HCT116 (cell line): ENCODE data around the gene CDC37L1. TPM values are rescaled to one million over a fixed set of nuclear protein-coding genes. Genes with fewer than 3 reads are reported as not detected.

ENCODE experiments used
- ATAC-seq: fragments of 200-7000 bp; cut with Tn5 transposase; 2 replicates; pipeline ENCODE4 v1.9.1; 2020; ENCODE audit warnings: mild to moderate bottlenecking, moderate library complexity
- BruUV-seq: library from RNA; stranded (reverse); fragments of 400-500 nt; replicated peaks from 2 replicates; lab custom pipeline; 2021; lab: Mats Ljungman, UMichigan
- CTCF ChIA-PET: fragments of 300-600 bp; sonication (Branson Sonifier 250); formaldehyde crosslinking; loops from one replicate; lab custom pipeline; 2021; ENCODE audit warnings: antibody characterized with exemption; lab: Charles Lee
- POLR2A ChIA-PET: fragments of 300-600, 350-600 bp; sonication (Branson Sonifier 250); formaldehyde crosslinking; loops from one replicate; lab custom pipeline; 2021; ENCODE audit warnings: antibody characterized with exemption; lab: Charles Lee
- RAD21 ChIA-PET, 2 experiments: fragments of 300-600 bp; sonication (Branson Sonifier 250); formaldehyde crosslinking; loops; one replicate each; lab custom pipeline; 2023; ENCODE audit warnings: low total read pairs in 2 of 2; ENCODE audit not compliant: uncharacterized antibody in 2 of 2, unreplicated experiment in 2 of 2, low non-redundant PET in 1 of 2; lab: Charles Lee
- DNase-seq: peaks from one replicate; pipeline ENCODE4 v3.0.0-alpha.2; 2010; ENCODE audit warnings: low read depth, low spot score
- H2AFZ ChIP-seq: fragments of 200-600 bp; shearing (Covaris generic), sonication (generic); 2 replicates; pipeline ENCODE4 v1.6.1; 2017; ENCODE audit warnings: low read depth, mixed run types, mixed read lengths, antibody characterized with exemption, low read length; ENCODE audit not compliant: poor library complexity, severe bottlenecking
- H3K27ac ChIP-seq: 2 replicates; pipeline ENCODE4 v1.5.1; 2012; ENCODE audit warnings: low read depth, low read length
- H3K27me3 ChIP-seq: fragments of 200-600 bp; sonication (generic); 2 replicates; pipeline ENCODE4 v1.6.1; 2016; ENCODE audit warnings: mixed run types, low read length, mixed read lengths; ENCODE audit not compliant: insufficient read depth
- H3K36me3 ChIP-seq, 2 experiments: fragments of 200-500 bp in 1 of 2; fragments of 200-600 bp in 1 of 2; sonication (Bioruptor generic) in 1 of 2; sonication (generic) in 1 of 2; 2 replicates each; pipeline versions ENCODE4 v1.5.1 to v1.6.1; 2014 to 2016; ENCODE audit warnings: low read length in 2 of 2, inconsistent platforms in 1 of 2, mixed read lengths in 1 of 2, mixed run types in 1 of 2; ENCODE audit not compliant: insufficient read depth in 2 of 2, control insufficient read depth in 1 of 2
- H3K4me1 ChIP-seq, 2 experiments: fragments of 200-600 bp in 1 of 2; sonication (generic) in 1 of 2; 2 replicates each; pipeline versions ENCODE4 v1.5.1 to v1.6.1; 2012 to 2017; ENCODE audit warnings: low read length in 2 of 2, inconsistent platforms in 1 of 2, mild to moderate bottlenecking in 1 of 2, mixed read lengths in 1 of 2, mixed run types in 1 of 2, moderate library complexity in 1 of 2; ENCODE audit not compliant: insufficient read depth in 2 of 2, control insufficient read depth in 1 of 2
- H3K4me2 ChIP-seq: fragments of 200-600 bp; sonication (generic); 2 replicates; pipeline ENCODE4 v1.6.1; 2017; ENCODE audit warnings: mixed run types, low read length, mixed read lengths
- H3K4me3 ChIP-seq, 2 experiments: fragments of 200-600 bp in 1 of 2; sonication (generic) in 1 of 2; replicated peaks in 1 of 2; 2 replicates each; pipeline ENCODE4 v1.5.1; 2011 to 2016; ENCODE audit warnings: low read length in 2 of 2, control low read depth in 1 of 2, low read depth in 1 of 2, mild to moderate bottlenecking in 1 of 2, mixed read lengths in 1 of 2, mixed run types in 1 of 2
- H3K79me2 ChIP-seq: fragments of 200-600 bp; sonication (generic); 2 replicates; pipeline ENCODE4 v1.6.1; 2017; ENCODE audit warnings: mild to moderate bottlenecking, mixed run types, low read length, moderate library complexity, mixed read lengths; ENCODE audit not compliant: insufficient read depth
- H3K9ac ChIP-seq: fragments of 200-600 bp; sonication (generic); 2 replicates; pipeline ENCODE4 v1.6.1; 2016; ENCODE audit warnings: low read length, mixed read lengths
- H3K9me2 ChIP-seq: fragments of 200-600 bp; sonication (generic), shearing (Covaris generic); 2 replicates; pipeline ENCODE4 v1.6.1; 2017; ENCODE audit warnings: mixed run types, mild to moderate bottlenecking, moderate library complexity; ENCODE audit not compliant: insufficient read depth
- H3K9me3 ChIP-seq, 2 experiments: fragments of 200-500 bp in 1 of 2; fragments of 200-600 bp in 1 of 2; sonication (Bioruptor generic) in 1 of 2; sonication (generic) in 1 of 2; 2 replicates each; pipeline ENCODE4 v1.6.1; 2014 to 2017; ENCODE audit warnings: low read length in 2 of 2, mixed read lengths in 2 of 2, inconsistent platforms in 1 of 2, low read depth in 1 of 2, mild to moderate bottlenecking in 1 of 2, mixed run types in 1 of 2, moderate library complexity in 1 of 2; ENCODE audit not compliant: control insufficient read depth in 1 of 2, insufficient read depth in 1 of 2
- H4K20me1 ChIP-seq: fragments of 200-600 bp; sonication (generic), shearing (Covaris generic); 2 replicates; pipeline ENCODE4 v1.6.1; 2017; ENCODE audit warnings: mixed run types, mild to moderate bottlenecking, moderate library complexity; ENCODE audit not compliant: insufficient read depth
- CEBPB ChIP-seq: IDR thresholded peaks from 2 replicates; pipeline ENCODE4 v1.6.1; 2012; ENCODE audit warnings: low read depth
- EGR1 ChIP-seq: IDR thresholded peaks from 2 replicates; pipeline ENCODE4 v1.6.1; 2012; ENCODE audit warnings: low read depth
- EZH2phosphoT487 ChIP-seq: fragments of 200-600 bp; IDR thresholded peaks from 2 replicates; pipeline ENCODE4 v1.6.1; 2018; ENCODE audit warnings: antibody characterized with exemption, borderline replicate concordance
- FOSL1 ChIP-seq: IDR thresholded peaks from 2 replicates; pipeline ENCODE4 v1.6.1; 2012; ENCODE audit warnings: low read depth
- POLR2A ChIP-seq: IDR thresholded peaks from 2 replicates; pipeline ENCODE4 v1.7.0; 2011; ENCODE audit warnings: borderline replicate concordance; ENCODE audit not compliant: insufficient read depth, insufficient read length; ENCODE audit errors: extremely low read depth
- SRF ChIP-seq: IDR thresholded peaks from 2 replicates; pipeline ENCODE4 v1.6.1; 2012; ENCODE audit warnings: low read depth
- TCF7L2 ChIP-seq: IDR thresholded peaks from 2 replicates; pipeline ENCODE4 v1.7.0; 2011; ENCODE audit warnings: borderline replicate concordance, inconsistent platforms; ENCODE audit not compliant: insufficient read depth, insufficient read length; ENCODE audit errors: extremely low read depth
- YY1 ChIP-seq: IDR thresholded peaks from 2 replicates; pipeline ENCODE4 v1.6.1; 2011; ENCODE audit warnings: low read length, low read depth, moderate library complexity, mild to moderate bottlenecking; ENCODE audit not compliant: insufficient replicate concordance; ENCODE audit errors: extremely low read depth
- ZFX ChIP-seq: fragments of 450-650 bp; IDR thresholded peaks from 2 replicates; pipeline ENCODE4 v1.6.1; 2017
- intact Hi-C: fragments of 100-400 bp; cut with micrococcal nuclease; formaldehyde crosslinking; loops from 2 replicates; pipeline ENCODE4 v1.10.0; 2022
- total RNA-seq: library from RNA; stranded (reverse); gene quantifications from one replicate; pipeline ENCODE4 v1.2.1, GENCODE V29; 2021; ENCODE audit not compliant: unreplicated experiment
- TF ChIP-seq, protein P1 (sequence below): IDR thresholded peaks from 2 replicates; pipeline ENCODE4 v1.6.1; 2012; ENCODE audit warnings: low read depth
- TF ChIP-seq, protein P2 (sequence below): IDR thresholded peaks from 2 replicates; pipeline ENCODE4 v1.6.1; 2012
- TF ChIP-seq, protein P3 (sequence below), 3 experiments: fragments of 200-600 bp in 1 of 3; sonication (generic) in 1 of 3; IDR thresholded peaks in 2 of 3; conservative IDR thresholded peaks in 1 of 3; 2 replicates each; pipeline ENCODE4 v1.5.1; 2012 to 2017; ENCODE audit warnings: low read depth in 2 of 3, low read length in 2 of 3, antibody characterized with exemption in 1 of 3, borderline replicate concordance in 1 of 3, control low read depth in 1 of 3, mild to moderate bottlenecking in 1 of 3, mixed read lengths in 1 of 3, mixed run types in 1 of 3, moderate library complexity in 1 of 3; ENCODE audit not compliant: insufficient read depth in 1 of 3
- TF ChIP-seq, protein P4 (sequence below): IDR thresholded peaks from 2 replicates; pipeline ENCODE4 v1.6.1; 2011; ENCODE audit warnings: mild to moderate bottlenecking, low read length, moderate library complexity; ENCODE audit not compliant: insufficient replicate concordance; ENCODE audit errors: extremely low read depth

The CDC37L1 gene
- total RNA-seq, 1 experiment from 2014 or later: 18.1 TPM

DNA sequence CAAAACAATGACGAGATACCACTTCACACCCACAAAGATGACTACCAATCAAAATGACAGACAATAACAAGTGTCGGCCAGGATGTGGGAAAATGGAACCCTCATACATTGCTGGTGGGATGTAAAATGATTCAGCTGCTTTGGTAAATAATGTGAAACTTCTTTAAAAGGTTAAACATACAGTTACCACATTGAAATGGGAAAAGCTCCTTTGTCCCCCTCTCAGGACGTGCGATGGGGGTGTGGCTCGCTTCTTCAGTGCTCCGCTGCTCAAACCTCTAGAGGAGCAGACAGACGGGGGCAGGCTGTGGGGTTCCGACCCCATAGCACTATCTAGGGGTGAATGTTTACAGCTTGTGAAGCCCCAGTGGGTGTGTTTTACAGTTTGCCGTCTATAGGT, 25.3 kb upstream of the CDC37L1 start:
- RAD21 ChIA-PET: no interaction called here
- no TSS peak for BruUV-seq
- no peak overlapping the region for H3K27ac ChIP-seq
- CTCF ChIA-PET: no interaction called here
- H3K4me3 ChIP-seq: no peak overlapping the region
- H3K9me3 ChIP-seq: no peaks in the 10 kb centered on the region
- H3K79me2 ChIP-seq: no peaks in the 10 kb centered on the region
- H3K4me2 ChIP-seq: no peak overlapping the region
- H3K9ac ChIP-seq: no peak overlapping the region
- no peaks in the 10 kb centered on the region for H3K9me2 ChIP-seq
- no peaks in the 10 kb centered on the region for H3K36me3 ChIP-seq
- H2AFZ ChIP-seq: no peak overlapping the region
- no peaks in the 10 kb centered on the region for H4K20me1 ChIP-seq
- intact Hi-C loops: no loop called here
- no peaks in the 10 kb centered on the region for H3K27me3 ChIP-seq
- ATAC-seq (no peak), DNase-seq (no peak)
- TF ChIP-seq EGR1: no peak
- no peak for TF ChIP-seq YY1
- TF ChIP-seq TCF7L2: no peak
- no peak for TF ChIP-seq ZFX
- TF ChIP-seq, protein P1, sequence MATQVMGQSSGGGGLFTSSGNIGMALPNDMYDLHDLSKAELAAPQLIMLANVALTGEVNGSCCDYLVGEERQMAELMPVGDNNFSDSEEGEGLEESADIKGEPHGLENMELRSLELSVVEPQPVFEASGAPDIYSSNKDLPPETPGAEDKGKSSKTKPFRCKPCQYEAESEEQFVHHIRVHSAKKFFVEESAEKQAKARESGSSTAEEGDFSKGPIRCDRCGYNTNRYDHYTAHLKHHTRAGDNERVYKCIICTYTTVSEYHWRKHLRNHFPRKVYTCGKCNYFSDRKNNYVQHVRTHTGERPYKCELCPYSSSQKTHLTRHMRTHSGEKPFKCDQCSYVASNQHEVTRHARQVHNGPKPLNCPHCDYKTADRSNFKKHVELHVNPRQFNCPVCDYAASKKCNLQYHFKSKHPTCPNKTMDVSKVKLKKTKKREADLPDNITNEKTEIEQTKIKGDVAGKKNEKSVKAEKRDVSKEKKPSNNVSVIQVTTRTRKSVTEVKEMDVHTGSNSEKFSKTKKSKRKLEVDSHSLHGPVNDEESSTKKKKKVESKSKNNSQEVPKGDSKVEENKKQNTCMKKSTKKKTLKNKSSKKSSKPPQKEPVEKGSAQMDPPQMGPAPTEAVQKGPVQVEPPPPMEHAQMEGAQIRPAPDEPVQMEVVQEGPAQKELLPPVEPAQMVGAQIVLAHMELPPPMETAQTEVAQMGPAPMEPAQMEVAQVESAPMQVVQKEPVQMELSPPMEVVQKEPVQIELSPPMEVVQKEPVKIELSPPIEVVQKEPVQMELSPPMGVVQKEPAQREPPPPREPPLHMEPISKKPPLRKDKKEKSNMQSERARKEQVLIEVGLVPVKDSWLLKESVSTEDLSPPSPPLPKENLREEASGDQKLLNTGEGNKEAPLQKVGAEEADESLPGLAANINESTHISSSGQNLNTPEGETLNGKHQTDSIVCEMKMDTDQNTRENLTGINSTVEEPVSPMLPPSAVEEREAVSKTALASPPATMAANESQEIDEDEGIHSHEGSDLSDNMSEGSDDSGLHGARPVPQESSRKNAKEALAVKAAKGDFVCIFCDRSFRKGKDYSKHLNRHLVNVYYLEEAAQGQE: no peak
- no peak for TF ChIP-seq SRF
- no peak for TF ChIP-seq POLR2A
- no peak for TF ChIP-seq CEBPB
- TF ChIP-seq, protein P2, sequence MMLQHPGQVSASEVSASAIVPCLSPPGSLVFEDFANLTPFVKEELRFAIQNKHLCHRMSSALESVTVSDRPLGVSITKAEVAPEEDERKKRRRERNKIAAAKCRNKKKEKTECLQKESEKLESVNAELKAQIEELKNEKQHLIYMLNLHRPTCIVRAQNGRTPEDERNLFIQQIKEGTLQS: no peak
- TF ChIP-seq, protein P3, sequence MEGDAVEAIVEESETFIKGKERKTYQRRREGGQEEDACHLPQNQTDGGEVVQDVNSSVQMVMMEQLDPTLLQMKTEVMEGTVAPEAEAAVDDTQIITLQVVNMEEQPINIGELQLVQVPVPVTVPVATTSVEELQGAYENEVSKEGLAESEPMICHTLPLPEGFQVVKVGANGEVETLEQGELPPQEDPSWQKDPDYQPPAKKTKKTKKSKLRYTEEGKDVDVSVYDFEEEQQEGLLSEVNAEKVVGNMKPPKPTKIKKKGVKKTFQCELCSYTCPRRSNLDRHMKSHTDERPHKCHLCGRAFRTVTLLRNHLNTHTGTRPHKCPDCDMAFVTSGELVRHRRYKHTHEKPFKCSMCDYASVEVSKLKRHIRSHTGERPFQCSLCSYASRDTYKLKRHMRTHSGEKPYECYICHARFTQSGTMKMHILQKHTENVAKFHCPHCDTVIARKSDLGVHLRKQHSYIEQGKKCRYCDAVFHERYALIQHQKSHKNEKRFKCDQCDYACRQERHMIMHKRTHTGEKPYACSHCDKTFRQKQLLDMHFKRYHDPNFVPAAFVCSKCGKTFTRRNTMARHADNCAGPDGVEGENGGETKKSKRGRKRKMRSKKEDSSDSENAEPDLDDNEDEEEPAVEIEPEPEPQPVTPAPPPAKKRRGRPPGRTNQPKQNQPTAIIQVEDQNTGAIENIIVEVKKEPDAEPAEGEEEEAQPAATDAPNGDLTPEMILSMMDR (IDR thresholded peaks at IDR 0.05 in 2 of 3, conservative IDR thresholded peaks at IDR 0.05 in 1 of 3; ENCODE audit: borderline replicate concordance in 1 of 3, insufficient read depth in 1 of 3, low read depth in 2 of 3, low read length in 2 of 3): no peak
- TF ChIP-seq EZH2phosphoT487: no peak
- no peak for TF ChIP-seq FOSL1
- TF ChIP-seq, protein P4, sequence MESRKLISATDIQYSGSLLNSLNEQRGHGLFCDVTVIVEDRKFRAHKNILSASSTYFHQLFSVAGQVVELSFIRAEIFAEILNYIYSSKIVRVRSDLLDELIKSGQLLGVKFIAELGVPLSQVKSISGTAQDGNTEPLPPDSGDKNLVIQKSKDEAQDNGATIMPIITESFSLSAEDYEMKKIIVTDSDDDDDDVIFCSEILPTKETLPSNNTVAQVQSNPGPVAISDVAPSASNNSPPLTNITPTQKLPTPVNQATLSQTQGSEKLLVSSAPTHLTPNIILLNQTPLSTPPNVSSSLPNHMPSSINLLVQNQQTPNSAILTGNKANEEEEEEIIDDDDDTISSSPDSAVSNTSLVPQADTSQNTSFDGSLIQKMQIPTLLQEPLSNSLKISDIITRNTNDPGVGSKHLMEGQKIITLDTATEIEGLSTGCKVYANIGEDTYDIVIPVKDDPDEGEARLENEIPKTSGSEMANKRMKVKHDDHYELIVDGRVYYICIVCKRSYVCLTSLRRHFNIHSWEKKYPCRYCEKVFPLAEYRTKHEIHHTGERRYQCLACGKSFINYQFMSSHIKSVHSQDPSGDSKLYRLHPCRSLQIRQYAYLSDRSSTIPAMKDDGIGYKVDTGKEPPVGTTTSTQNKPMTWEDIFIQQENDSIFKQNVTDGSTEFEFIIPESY: no peak
- no peaks in the 10 kb centered on the region for H3K4me1 ChIP-seq
- POLR2A ChIA-PET: no interaction called here
